HG02973 (cell line): ENCODE measurements around the gene PLA2G2E.
"Not testable (repeated sequence)": the region's sequence is repeated elsewhere in the genome, so short reads cannot be mapped to it uniquely, and the experiment has no call there.

Experiments used
- ATAC-seq: cut with Tn5 transposase; IDR thresholded peaks from one replicate; pipeline ENCODE4 v1.9.1; 2021; ENCODE audit warnings: moderate library complexity; ENCODE audit not compliant: unreplicated experiment

PLA2G2E gene

GRCh38 chr1:19885821-19886220 is 37.6 kb downstream of the PLA2G2E start:
- no peak for ATAC-seq

GRCh38 chr1:19884312-19884711 is 39.1 kb downstream of the PLA2G2E start:
- no peak for ATAC-seq

- peak; percentile 81 for ATAC-seq
Measured at GRCh38 chr1:19882111-19883071, 41.0 kb downstream of the PLA2G2E start, which contains the start of gene OTUD3. TSS of gene OTUD3 (plus strand) at chr1:19882395. CDS start at chr1:19882514, 119 bp downstream.

- ATAC-seq = not testable (repeated sequence)
Measured at GRCh38 chr1:19880841-19881240, 42.6 kb downstream of the PLA2G2E start.

GRCh38 chr1:19879661-19880060 is 43.8 kb downstream of the PLA2G2E start:
- no peak for ATAC-seq

- no peak for ATAC-seq
Measured at GRCh38 chr1:19879227-19879626, 44.2 kb downstream of the PLA2G2E start.

- no peak for ATAC-seq
Measured at GRCh38 chr1:19878637-19878985, 44.8 kb downstream of the PLA2G2E start.

- no peak for ATAC-seq
Measured at GRCh38 chr1:19877821-19878636, 45.4 kb downstream of the PLA2G2E start.

- ATAC-seq = no peak
Measured at GRCh38 chr1:19877181-19877750, 46.2 kb downstream of the PLA2G2E start.

GRCh38 chr1:19872190-19872589 is 51.2 kb downstream of the PLA2G2E start:
- no peak for ATAC-seq
